ENCODE results near the gene EPS8L2. TPM values are rescaled to one million over a fixed set of nuclear protein-coding genes. Genes with fewer than 3 reads are reported as not detected.

EPS8L2 gene
- total RNA-seq, 1 experiment from 2014 or later: 12.7 TPM

- H3K4me1 ChIP-seq: peaks cover 19% of the 10 kb centered on the region; the same call in 1 of the 2 replicates
- H3K4me3 ChIP-seq: no peak overlapping the region
- no peak for DNase-seq
- H3K27me3 ChIP-seq: no peaks in the 10 kb centered on the region
- H3K27ac ChIP-seq: peak overlapping the region; percentile 71
- peaks cover 20% of the 10 kb centered on the region; the same call in 1 of the 2 replicates for H3K36me3 ChIP-seq
- H3K9me3 ChIP-seq (replicated peaks): no peaks in the 10 kb centered on the region
These were observed 67.8 kb downstream of the EPS8L2 start for GRCh38 chr11:773830-774229.

DNA sequence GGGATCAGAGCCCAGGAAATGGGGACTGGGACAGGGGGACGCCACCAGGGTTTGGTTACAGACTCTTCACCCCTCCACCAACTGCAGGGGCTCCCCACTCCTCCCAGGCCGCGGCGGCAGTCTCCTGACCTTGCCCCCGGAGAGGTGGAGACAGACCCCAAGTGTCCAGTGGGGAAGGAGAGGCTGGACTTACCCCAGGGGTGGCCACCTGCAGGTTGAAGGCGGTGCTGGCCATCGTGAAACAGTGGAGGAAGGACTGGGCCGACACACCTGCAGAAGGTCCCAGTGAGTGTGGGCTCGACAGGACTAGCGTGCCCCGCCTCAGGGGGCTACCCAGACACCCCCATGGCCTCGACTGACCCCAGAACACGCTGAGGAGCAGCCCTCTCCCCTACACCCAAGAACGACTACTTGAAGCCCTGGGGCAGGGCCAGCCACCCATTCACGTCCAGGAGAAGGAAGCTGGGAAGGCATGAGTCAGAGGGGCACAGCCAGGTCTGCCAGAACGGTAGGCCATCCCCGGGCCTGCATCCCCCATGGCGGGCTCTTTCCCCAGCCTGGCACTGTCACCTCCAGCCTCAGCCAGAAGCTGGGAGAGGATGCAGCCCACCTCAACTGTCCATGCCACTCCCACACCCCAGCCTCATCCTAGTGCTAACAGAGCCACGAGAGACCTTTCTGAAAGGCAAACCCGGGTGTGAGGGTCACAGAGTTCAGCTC, 69.0 kb downstream of the EPS8L2 start:
- H3K9me3 ChIP-seq (replicated peaks): no peaks in the 10 kb centered on the region
- no peaks in the 10 kb centered on the region for H3K27me3 ChIP-seq
- no peak overlapping the region for H3K27ac ChIP-seq
- DNase-seq: no peak
- peaks cover 20% of the 10 kb centered on the region; the same call in 1 of the 2 replicates for H3K36me3 ChIP-seq
- no peak overlapping the region for H3K4me3 ChIP-seq
- H3K4me1 ChIP-seq: peaks cover 19% of the 10 kb centered on the region; the same call in 1 of the 2 replicates

DNA sequence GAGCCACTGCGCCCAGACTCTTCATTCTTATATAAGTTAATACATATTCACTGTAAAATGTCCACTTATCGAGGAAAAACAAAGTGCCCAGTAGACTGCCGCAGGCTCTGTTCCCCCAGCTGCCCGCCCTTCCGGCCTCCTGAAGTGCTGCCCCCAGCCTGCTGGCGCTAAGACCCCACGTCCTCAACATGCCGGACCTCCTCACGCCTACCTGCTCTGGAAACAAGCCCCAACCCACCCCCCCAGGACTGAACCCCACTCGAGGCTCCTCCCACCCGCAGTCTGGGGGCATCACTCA, 70.2 kb downstream of the EPS8L2 start:
- peak overlapping the region; percentile 66 for H3K27ac ChIP-seq
- no peak for DNase-seq
- peaks cover 19% of the 10 kb centered on the region; the same call in 1 of the 2 replicates for H3K4me1 ChIP-seq

GRCh38 chr11:776561-777287, 70.7 kb downstream of the EPS8L2 start:
- Histone ChIP-seq H3K9me3 (replicated peaks) (no peaks in the 10 kb centered on the region), H3K4me1 (peaks cover 19% of the 10 kb centered on the region; the same call in 1 of the 2 replicates), H3K27ac (peak overlapping the region; percentile 66), H3K4me3 (peak overlapping the region; percentile 99), H3K36me3 (peaks cover 9% of the 10 kb centered on the region; the same call in 1 of the 2 replicates), H3K27me3 (no peaks in the 10 kb centered on the region)
- peak; percentile 51 to 60 for DNase-seq

More for the DNA sequence above, 70.2 kb downstream of the EPS8L2 start:
- peak overlapping the region; percentile 99 for H3K4me3 ChIP-seq
- no peaks in the 10 kb centered on the region for H3K27me3 ChIP-seq
- H3K36me3 ChIP-seq: peaks cover 14% of the 10 kb centered on the region; the same call in 1 of the 2 replicates
- H3K9me3 ChIP-seq (replicated peaks): no peaks in the 10 kb centered on the region

Other genes with a start within 250 kb of the EPS8L2 start
- 82.4 and 84.7 TPM in 2 replicates for gene RNH1, start 199.0 kb upstream of the EPS8L2 start, total RNA-seq (2014; rRNA removed; shearing (Covaris generic))
- gene HRAS, start 170.7 kb upstream of the EPS8L2 start, total RNA-seq (2014; rRNA removed; shearing (Covaris generic)): 75.7 and 80.1 TPM in 2 replicates
- gene LRRC56, start 168.7 kb upstream of the EPS8L2 start, total RNA-seq (2014; rRNA removed; shearing (Covaris generic)): 0.08 and 0.20 TPM in 2 replicates
- 0.43 and 0.51 TPM in 2 replicates for gene LMNTD2, start 145.5 kb upstream of the EPS8L2 start, total RNA-seq (2014; rRNA removed; shearing (Covaris generic))
- gene RASSF7, start 145.3 kb upstream of the EPS8L2 start, total RNA-seq (2014; rRNA removed; shearing (Covaris generic)): 6.9 and 7.4 TPM in 2 replicates
- gene PHRF1, start 129.8 kb upstream of the EPS8L2 start, total RNA-seq (2014; rRNA removed; shearing (Covaris generic)): 30.8 and 34.3 TPM in 2 replicates
- 3.6 and 5.8 TPM in 2 replicates for gene IRF7, start 90.3 kb upstream of the EPS8L2 start, total RNA-seq (2014; rRNA removed; shearing (Covaris generic))
- gene CDHR5, start 81.3 kb upstream of the EPS8L2 start, total RNA-seq (2014; rRNA removed; shearing (Covaris generic)): not detected in 2 replicates
- gene SCT, start 79.0 kb upstream of the EPS8L2 start, total RNA-seq (2014; rRNA removed; shearing (Covaris generic)): not detected in 2 replicates
- not detected in 2 replicates for gene DRD4, start 69.0 kb upstream of the EPS8L2 start, total RNA-seq (2014; rRNA removed; shearing (Covaris generic))
- 26.6 and 33.6 TPM in 2 replicates for gene DEAF1, start 11.0 kb upstream of the EPS8L2 start, total RNA-seq (2014; rRNA removed; shearing (Covaris generic))
- gene TMEM80, start 10.4 kb upstream of the EPS8L2 start, total RNA-seq (2014; rRNA removed; shearing (Covaris generic)): 10.7 and 17.7 TPM in 2 replicates
- 107 and 108 TPM in 2 replicates for gene TALDO1, start 41.2 kb downstream of the EPS8L2 start, total RNA-seq (2014; rRNA removed; shearing (Covaris generic))
- gene GATD1, start 71.3 kb downstream of the EPS8L2 start, total RNA-seq (2014; rRNA removed; shearing (Covaris generic)): 28.9 and 39.9 TPM in 2 replicates
- gene CEND1, start 83.9 kb downstream of the EPS8L2 start, total RNA-seq (2014; rRNA removed; shearing (Covaris generic)): 1.5 TPM in 2 replicates
- gene SLC25A22, start 92.0 kb downstream of the EPS8L2 start, total RNA-seq (2014; rRNA removed; shearing (Covaris generic)): 20.2 and 22.4 TPM in 2 replicates
- gene PIDD1, start 99.0 kb downstream of the EPS8L2 start, total RNA-seq (2014; rRNA removed; shearing (Covaris generic)): 18.3 and 21.2 TPM in 2 replicates
- gene RPLP2, start 103.7 kb downstream of the EPS8L2 start, total RNA-seq (2014; rRNA removed; shearing (Covaris generic)): 1,150 and 1,247 TPM in 2 replicates
- gene PNPLA2, start 112.7 kb downstream of the EPS8L2 start, total RNA-seq (2014; rRNA removed; shearing (Covaris generic)): 16.5 and 19.6 TPM in 2 replicates
- 1.6 and 1.9 TPM in 2 replicates for gene CRACR2B, start 121.7 kb downstream of the EPS8L2 start, total RNA-seq (2014; rRNA removed; shearing (Covaris generic))
- 122 and 133 TPM in 2 replicates for gene CD151, start 126.7 kb downstream of the EPS8L2 start, total RNA-seq (2014; rRNA removed; shearing (Covaris generic))
- 292 and 344 TPM in 2 replicates for gene POLR2L, start 136.3 kb downstream of the EPS8L2 start, total RNA-seq (2014; rRNA removed; shearing (Covaris generic))
- gene TSPAN4, start 136.6 kb downstream of the EPS8L2 start, total RNA-seq (2014; rRNA removed; shearing (Covaris generic)): 26.0 and 26.9 TPM in 2 replicates
- gene CHID1, start 204.6 kb downstream of the EPS8L2 start, total RNA-seq (2014; rRNA removed; shearing (Covaris generic)): 51.4 and 56.7 TPM in 2 replicates
- gene AP2A2, start 219.6 kb downstream of the EPS8L2 start, total RNA-seq (2014; rRNA removed; shearing (Covaris generic)): 40.6 and 42.6 TPM in 2 replicates